HuH-7.5 (cell line): ENCODE measurements around the gene TMA7B.
"Not testable (repeated sequence)": the region's sequence is repeated elsewhere in the genome, so short reads cannot be mapped to it uniquely, and the experiment has no call there.

Experiments used
- DNase-seq: peaks from one replicate; pipeline ENCODE4 v3.0.0; 2011; ENCODE audit warnings: low spot score

Gene TMA7B

DNA sequence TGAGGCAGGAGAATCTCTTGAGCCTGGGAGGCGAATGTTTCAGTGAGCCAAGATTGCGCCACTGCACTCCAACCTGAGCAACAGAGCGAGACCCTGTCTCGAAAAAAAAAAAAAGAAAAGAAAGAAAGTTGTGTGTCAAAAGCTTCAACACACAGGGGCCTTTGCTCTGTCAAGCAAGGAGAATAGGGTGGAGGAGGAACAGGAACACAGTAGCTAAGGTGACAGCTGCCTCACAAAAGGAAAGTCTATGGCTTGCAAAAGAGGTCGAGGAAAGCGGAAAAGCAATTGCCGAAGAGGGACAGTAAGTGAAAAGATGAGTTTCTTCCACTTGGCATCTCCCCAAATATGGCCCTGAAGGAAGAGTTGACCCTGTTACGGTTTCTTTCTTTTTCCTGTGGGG, 26.5 kb upstream of the TMA7B start:
- DNase-seq, result no peak

DNA sequence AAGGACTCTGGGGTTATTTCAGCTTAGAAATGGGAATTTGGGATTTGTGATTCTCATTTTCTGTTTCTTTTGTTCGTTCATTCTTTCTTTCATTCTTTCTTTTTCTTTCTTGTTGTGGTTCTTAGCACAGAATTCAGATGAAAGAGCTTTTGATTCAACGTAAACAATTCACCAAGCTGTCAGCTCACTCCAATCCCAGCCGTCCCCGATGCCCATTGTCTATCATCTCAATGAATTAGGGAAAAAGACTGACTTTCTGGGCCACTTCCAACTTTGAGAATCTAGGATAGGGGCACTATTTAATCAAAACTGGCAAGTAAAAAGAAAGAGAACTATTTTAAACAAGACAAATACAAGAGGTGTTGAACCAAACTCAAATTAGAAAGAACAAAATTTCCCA, 25.1 kb upstream of the TMA7B start:
- DNase-seq, result no peak

DNA sequence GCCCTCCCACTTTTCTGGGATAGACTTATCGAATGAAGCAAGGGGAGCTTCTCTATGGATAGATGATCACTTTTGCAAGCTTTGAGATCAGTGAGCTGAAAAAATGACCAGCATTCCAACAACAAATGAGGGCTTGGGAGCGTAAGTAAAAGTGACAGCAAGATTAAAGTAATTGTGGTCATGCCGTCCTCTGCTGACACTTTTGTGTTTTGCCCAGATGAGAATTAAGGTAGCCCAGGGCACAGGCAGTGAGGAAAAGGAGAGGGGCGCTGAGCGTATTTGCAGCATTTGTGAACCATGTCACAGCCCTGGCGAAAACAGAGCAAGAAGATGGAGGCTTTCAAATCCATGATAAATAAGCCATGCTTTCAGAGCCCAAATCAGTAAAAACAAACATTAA, 24.6 kb upstream of the TMA7B start:
- no peak for DNase-seq

DNA sequence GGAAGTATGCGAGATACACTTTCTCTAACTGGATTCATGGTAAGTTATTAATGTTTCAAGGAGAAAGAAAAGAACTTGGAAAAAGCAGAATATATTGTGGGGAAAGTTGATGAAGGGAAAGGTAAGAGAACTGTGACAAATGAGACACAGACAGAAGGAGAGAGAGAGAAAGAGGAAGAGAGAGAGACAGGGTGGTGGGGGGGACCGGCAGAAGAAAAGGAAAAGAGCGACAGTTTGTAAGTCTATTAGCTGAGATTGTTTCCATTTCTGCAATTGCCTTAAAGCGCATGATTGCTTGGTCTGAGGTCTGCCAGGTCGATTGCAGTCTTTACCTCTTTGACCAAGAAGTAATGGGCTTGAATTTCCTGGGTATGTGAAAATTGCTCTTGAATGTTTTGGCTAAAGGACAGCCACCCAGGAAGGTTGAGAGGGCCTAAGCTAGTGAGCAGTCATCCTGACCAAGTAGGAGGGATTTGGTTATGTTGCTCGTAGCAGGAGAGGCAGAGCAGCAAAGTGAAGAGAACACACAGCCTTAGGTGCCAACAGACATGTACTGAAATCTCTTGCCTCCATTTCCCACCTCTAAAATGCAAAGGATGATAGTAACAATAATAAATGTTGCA, 23.6 kb upstream of the TMA7B start:
- no peak for DNase-seq

GRCh38 chr22:39937906-39938305, 22.3 kb upstream of the TMA7B start:
- DNase-seq, result no peak

- DNase-seq, result no peak
These were observed 21.6 kb upstream of the TMA7B start for GRCh38 chr22:39938509-39939111.

DNA sequence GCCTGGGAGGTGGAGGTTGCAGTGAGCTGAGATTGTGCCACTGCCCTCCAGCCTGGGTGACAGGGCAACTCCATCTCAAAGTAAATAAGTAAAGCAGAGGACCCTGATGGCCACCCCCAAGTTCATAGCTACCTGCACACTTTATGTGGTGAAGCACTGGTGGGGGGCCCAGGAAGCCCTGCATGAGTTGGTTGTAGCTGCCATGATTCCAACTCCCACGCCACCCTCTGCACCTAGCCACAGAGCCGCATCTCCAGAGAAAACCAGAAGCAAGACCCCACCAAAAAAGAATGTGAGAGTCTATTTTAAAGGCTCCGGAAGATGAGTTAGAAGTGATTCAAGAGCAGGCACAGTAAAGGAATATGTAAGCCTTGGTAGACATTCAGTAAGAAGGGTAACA, 20.4 kb upstream of the TMA7B start:
- DNase-seq, result no peak

DNA sequence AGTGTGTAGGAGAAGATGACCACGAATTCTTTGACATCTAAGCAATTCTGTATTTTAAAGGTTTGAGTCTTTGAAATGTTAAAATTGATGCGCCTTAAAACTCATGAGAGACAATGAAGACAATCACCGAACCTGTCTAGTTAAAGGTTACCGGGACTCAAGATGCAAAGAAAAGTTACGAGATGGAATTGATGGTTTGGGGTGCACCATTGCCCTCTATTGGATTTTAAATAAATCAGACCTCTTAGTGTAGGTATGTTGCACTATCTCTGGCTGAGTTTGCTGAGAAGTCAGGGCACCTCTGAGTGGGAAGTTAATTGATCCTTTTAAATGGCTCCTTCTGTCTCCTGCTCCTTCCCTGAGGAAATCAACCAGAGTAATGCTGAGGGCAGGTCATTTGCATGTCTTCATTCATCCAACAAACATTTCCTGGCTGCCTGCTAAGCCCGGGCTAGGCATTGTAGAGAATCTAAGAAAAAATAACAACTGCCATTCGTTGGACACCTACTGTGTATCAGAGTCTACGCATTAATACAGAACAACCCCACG, 19.4 kb upstream of the TMA7B start:
- no peak for DNase-seq

- DNase-seq, result no peak
These were observed 18.6 kb upstream of the TMA7B start for GRCh38 chr22:39941601-39942000.

GRCh38 chr22:39942439-39943230, 17.6 kb upstream of the TMA7B start:
- DNase-seq, result no peak

GRCh38 chr22:39943337-39943736, 16.9 kb upstream of the TMA7B start:
- DNase-seq, result no peak

GRCh38 chr22:39943953-39944872, 16.0 kb upstream of the TMA7B start:
- no peak for DNase-seq

- no peak for DNase-seq
These were observed 14.1 kb upstream of the TMA7B start for GRCh38 chr22:39946126-39946502.

- DNase-seq, result no peak
These were observed 13.5 kb upstream of the TMA7B start for GRCh38 chr22:39946503-39947219.

GRCh38 chr22:39947220-39948216, 12.7 kb upstream of the TMA7B start:
- DNase-seq, result no peak

GRCh38 chr22:39949964-39950737, 10.0 kb upstream of the TMA7B start:
- DNase-seq, result no peak

GRCh38 chr22:39951603-39952293, 8.4 kb upstream of the TMA7B start:
- not testable (repeated sequence) for DNase-seq

DNA sequence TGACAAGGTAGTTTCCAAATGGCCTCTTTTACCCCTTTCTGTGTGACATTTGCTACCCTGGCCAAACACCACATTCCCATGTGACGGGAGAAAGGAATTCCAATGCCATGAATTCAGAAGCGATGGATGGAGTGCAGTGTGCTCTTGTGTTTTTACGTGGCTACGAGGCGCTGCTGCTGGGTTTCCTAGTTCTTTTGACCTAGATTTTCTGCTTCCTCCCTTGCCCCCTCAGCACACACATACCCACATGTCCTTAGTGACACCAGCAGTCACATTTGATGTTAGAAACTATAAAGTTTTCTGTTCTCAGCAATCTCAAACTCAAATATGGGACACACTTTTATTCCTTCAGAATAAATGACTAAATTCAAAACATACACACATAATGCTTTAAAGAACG, 7.8 kb upstream of the TMA7B start:
- no peak for DNase-seq

DNA sequence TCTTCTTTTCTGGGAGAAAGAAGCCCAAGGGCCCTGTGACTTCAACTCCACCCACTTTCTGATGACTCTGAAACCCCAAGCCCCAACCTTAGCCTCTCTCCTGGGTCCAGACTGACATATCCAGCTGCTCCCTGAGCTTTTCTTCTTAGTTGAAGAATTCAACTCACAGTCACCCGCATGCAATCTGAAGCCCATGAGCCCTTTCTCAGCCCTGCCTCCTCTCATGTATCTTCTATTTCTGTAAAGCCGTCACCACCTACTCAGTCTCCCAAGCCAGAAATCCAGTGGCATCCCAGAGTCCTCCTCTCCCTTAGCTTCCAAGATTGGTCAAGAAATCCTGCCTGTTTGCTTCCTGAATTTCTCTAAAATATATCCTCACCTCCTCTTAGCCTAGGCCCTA, 7.1 kb upstream of the TMA7B start:
- DNase-seq, result no peak
